Suppressor macrophage treated with lipopolysaccharide for 4 hours (primary cell): ENCODE measurements around the gene HOXB4.

Experiments
- DNase-seq: peaks from one replicate; pipeline ENCODE4 v3.0.0-alpha.2; 2020

Gene HOXB4

GRCh38 chr17:48558057-48558830, 19.9 kb downstream of the HOXB4 start:
- DNase-seq: no peak

GRCh38 chr17:48556576-48557401, 21.4 kb downstream of the HOXB4 start:
- DNase-seq: no peak

- DNase-seq: no peak
Measured at GRCh38 chr17:48556229-48556575, 21.9 kb downstream of the HOXB4 start.

- DNase-seq: no peak
Measured at GRCh38 chr17:48555258-48556228, 22.6 kb downstream of the HOXB4 start.

- no peak for DNase-seq
Measured at GRCh38 chr17:48554412-48555257, 23.5 kb downstream of the HOXB4 start.

- no peak for DNase-seq
Measured at GRCh38 chr17:48553826-48554225, 24.3 kb downstream of the HOXB4 start.

- no peak for DNase-seq
Measured at GRCh38 chr17:48553190-48553547, 25.0 kb downstream of the HOXB4 start.

- DNase-seq: no peak
Measured at GRCh38 chr17:48552466-48553189, 25.5 kb downstream of the HOXB4 start.

- DNase-seq: no peak
Measured at GRCh38 chr17:48551596-48552465, 26.3 kb downstream of the HOXB4 start.

GRCh38 chr17:48551214-48551555, 27.0 kb downstream of the HOXB4 start:
- no peak for DNase-seq

GRCh38 chr17:48550502-48551213, 27.5 kb downstream of the HOXB4 start:
- DNase-seq: no peak

- no peak for DNase-seq
Measured at GRCh38 chr17:48549914-48550501, 28.1 kb downstream of the HOXB4 start.

- no peak for DNase-seq
Measured at GRCh38 chr17:48549281-48549630, 28.9 kb downstream of the HOXB4 start.

GRCh38 chr17:48548523-48549280, 29.4 kb downstream of the HOXB4 start:
- no peak for DNase-seq

- peak; percentile 45 for DNase-seq
Measured at GRCh38 chr17:48547808-48548522, 30.2 kb downstream of the HOXB4 start.

- no peak for DNase-seq
Measured at GRCh38 chr17:48546924-48547807, 31.0 kb downstream of the HOXB4 start.
